Measurements from ENCODE around the gene ZNF138.

Gene ZNF138

DNA sequence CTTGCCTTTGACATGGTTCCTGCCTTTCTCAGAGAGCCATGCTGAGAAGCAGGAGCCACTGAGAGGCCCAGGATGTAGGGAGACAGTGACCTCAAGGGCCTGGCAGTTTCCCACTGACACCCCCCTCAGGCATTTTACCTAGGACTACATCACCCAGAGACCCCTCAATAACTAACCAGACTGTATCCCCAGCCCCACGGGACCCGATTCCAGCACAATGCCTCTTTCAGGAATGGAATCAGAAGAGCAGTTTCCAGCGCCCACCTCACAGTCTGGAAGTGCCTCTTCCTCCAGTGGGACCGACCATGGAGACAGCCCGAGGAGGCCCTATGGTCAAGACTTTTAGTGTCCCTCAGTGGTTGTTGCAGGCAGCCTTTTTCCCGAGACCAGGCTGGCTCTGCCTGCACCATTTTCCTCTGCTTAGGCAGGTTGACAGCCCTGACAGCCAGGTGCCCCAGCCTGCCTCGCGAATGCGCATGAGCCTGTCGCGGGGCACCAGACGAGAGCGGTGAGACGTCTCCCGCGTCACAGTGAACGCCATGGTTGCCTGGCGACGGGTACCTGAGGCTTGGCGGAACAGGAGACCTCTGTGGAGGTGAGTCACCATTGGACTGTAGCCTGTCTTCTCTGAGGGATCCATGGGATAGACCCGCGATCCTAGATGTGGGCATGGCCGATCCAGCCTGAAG lies 80.5 kb downstream of the ZNF138 start:
- DNase-seq (ENCODE audit: low read depth in 2 of 2, low spot score in 1 of 2), result no peak

DNA sequence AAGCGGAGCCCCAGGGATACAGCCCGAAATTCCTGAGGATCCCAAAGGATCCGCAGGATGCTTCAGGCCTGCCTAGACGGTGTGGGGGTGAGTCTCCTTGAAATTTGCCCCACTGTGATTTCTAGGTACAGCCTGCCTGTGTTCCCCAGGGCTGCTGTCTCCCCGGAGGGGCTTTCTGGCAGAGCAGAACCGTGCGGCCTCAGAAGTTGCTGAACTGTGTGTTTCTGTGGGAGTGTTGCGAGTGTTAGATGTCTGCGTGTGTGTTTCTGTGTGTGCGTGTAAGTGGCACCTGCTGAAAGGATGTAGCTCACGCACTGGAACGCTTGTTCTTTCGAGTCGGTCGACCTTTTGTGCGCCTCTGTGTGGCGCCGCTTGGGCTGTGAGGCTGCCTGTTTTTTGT lies 81.0 kb downstream of the ZNF138 start:
- DNase-seq (ENCODE audit: low read depth in 2 of 2, low spot score in 1 of 2), result no peak

DNA sequence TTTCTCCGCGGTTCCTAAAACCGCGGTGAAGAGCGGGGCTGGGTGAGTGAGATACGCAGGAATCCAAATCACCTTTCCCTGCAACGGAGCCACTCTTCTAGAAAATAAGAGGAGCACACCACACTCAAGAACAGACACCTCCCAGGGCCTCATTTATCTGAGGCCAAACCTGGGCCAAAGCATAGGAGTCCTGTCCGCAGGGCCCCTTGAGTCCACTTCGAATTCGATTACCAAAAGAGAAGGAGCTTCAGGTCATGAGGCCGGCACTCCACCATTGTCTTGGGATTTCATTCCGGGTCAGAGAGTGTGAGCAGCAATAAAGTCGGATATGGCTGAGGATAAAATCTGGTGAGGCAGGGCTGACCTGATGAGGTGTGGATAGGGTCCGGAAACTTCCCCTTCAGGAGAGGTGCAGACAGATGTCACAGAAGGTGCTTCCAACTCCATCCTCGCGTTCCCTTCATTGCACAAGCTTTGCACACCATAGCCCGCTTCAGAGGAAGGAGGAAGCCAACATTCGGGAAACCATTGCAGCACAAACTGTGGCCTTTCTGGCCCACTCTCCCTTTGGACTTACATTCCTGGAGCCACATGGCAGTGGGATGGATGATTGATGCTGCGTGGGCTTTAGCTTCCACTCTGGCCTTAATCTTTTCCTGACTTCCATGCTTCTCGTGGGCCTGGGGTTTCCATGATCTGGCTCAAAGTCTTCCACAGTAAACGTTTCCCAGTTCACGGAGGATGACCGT lies 81.6 kb downstream of the ZNF138 start:
- no peak for DNase-seq (ENCODE audit: low read depth in 2 of 2, low spot score in 1 of 2)

DNA sequence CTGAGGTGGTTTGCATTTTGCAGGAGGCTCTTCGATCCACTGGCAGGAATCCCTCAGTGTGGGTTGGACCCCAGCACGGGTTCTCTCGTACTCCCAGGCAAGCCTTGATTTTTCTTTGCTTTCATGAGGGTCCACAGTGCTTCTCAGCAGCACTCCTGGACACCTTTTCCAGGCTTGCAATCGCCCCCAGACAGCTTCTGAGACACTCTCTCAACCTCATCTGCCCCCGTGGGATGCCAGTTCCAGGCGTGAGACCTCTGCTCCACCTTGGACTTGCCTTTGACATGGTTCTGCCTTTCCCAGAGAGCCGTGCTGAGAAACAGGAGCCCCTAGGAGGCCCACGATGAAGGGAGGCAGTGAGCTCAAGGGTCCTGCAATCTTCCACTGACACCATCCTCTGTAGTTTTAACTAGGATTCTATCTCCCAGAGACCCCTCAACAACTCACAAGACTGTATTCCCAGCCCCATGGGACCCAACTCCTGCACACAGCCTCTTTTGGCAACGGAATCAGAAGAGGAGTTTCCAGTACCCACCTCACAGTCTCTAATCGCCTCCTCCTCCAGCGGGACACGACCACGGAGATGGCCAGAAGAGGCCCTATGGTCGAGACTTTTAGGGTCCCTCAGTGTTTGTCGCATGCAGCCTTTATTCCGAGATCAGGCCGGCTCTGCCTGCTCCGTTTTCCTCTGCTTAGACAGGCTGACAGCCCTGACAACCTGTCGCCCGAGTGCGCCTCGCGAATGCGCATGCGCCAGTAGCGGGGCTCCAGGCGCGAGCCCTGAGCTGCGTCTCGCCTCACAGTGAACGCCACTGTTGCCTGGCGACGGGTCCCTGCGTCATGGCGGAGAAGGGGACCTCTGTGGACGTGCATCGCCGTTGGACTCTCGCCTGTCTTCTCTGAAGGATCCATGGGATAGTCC lies 82.8 kb downstream of the ZNF138 start:
- DNase-seq (ENCODE audit: low read depth in 2 of 2, low spot score in 1 of 2), result peak; percentile 28 to 32

DNA sequence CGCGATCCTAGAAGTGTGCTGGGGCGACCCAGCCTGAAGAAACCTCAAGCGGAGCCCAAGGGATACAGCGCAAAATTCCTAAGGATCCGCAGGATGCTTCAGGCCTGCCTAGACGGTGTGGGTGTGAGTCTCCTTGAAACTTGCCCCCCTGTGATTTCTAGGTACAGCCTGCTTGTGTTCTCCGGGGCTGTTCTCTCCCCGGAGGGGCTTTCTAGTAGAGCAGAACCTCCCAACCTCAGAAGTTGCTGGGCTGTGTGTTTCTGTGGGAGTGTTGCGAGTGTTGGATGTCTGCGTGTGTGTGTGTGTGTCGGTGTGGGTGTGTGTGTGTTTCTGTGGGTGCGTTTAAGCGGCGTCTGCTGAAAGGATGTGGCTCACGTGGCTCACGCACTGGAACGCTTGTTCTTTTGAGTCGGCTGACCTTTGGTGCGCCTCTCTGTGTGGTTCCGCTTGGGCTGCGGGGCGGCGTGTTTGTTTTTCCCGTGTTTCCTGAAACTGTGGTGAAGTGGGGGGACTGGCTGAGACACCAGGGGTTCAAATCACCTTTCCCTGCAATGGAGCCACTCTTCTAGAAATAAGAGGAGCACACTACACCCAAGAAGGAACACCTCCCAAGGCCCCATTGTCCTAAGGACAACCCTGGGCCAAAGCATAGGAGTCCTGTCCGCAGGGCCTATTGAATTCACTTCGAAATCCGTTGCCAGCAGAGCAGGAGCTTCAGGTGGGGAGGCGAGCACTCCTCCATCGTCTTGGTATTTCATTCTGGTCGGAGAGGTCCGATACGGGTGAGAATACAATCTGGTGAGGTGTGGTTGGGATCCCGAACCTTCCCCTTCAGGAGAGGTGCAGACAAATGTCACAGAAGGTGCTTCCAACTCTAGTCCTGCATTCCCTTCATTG lies 83.7 kb downstream of the ZNF138 start:
- no peak for DNase-seq (ENCODE audit: low read depth in 2 of 2, low spot score in 1 of 2)

DNA sequence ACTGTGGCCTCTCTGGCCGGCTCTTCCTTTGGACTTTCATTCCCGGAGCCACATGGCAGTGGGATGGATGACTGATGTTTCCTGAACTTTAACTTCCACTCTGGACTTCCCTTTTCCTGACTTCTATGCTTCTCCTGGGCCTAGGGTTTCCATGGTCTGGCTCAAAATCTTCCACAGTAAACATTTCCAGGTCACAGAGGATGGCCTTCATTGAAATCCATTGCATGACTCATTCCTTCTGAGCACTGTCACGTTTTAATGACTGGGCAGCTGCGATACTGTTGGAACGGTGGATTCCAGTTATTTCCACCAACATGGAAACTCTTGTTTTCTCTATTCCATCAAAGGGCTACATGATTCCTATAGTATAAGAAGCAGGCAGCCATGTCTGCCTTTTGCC lies 84.5 kb downstream of the ZNF138 start:
- DNase-seq (ENCODE audit: low read depth in 2 of 2, low spot score in 1 of 2), result no peak

DNA sequence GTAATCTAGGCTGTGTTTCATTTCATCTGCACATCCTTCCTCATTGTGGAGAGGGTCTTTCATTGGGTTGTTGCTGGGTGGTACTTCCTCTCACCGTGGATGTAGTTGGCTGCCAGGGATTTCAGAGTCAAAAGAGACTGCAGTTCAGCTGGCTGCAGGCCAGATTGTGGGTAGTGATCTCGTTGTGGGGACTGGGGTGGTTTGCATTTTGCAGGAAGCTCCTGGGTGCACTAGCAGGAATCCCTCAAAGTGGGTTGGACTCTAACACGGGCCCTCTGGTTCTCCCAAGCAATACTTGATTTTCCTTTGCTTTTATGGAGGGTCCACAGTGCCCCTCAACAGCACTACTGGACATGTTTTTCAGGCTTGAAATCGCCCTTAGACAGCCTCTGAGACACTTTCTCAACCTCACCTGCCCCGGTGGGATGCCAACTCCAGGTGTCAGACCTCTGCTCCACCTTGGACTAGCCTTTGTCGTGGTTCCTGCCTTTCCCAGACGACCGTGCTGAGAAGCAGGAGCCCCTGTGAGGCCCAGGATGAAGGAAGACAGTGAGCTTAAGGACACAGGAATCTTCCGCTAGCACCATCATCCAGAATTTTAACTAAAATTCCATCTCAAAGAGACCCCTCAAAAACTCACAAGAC lies 85.0 kb downstream of the ZNF138 start:
- DNase-seq (ENCODE audit: low read depth in 2 of 2, low spot score in 1 of 2), result no peak

DNA sequence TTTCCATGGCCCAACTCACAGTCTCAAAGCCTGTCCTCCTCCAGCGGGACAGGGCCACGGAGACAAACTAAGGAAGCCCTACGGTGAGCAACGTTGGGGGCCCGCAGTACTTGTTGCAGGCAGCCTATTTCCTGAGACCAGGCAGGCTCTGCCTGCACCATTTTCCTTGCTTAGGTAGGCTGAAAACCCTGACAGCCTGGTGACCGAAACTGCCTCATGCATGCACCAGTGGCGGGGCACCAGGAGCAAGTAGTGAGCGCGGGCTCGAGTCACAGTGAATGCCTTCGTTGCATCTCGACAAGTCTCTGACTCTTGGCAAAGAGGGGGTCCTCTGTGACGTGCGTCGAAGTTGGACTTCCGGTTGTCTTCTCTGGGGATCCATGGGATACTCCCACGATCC lies 85.6 kb downstream of the ZNF138 start:
- DNase-seq (ENCODE audit: low read depth in 2 of 2, low spot score in 1 of 2), result no peak

DNA sequence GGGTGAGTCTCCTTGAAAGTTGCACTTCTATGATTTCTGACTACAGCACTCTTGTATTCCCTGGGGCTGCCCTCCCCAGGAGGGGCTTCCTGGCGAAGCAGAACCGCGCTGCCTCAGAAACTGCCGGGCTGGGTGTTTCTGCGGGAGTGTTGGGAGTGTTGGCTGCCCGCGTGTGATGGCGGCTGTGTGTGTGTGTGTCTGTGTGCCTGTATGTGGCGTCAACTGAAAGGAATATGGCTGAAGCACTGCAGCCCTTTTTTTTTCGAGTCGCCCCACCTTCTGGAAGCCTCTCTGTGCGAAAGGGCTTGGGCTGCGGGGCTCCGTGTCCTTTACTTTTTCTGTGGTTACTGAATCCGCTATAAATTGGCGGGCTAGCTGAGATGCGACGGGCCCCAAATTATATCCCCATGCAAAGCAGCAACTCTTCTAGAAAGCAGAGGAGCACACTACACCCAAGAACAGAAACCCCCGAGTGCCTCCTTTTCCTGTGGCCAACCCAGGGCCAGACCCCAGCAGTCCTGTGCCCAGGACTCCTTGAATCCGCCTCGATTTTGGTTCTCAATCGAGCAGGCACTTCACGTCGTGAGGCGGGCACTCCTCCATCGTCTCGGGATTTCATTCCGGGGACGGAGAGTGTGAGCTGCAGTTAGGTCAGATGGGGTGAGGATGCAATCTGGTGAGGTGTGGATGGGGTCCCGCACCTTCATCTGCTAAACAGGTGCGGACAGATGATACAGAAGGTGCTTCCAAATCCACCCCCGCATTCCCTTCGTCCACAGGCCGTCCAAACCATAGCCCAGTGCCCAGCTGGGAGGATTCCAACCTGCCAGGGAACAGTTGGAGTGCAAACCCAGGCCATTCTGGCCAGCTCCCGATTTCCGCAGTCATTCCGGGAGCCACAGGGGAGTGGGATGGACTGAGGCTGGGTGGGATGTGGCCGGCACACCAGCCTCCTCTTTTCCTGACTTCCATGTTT lies 86.4 kb downstream of the ZNF138 start:
- no peak for DNase-seq (ENCODE audit: low read depth in 2 of 2, low spot score in 1 of 2)

DNA sequence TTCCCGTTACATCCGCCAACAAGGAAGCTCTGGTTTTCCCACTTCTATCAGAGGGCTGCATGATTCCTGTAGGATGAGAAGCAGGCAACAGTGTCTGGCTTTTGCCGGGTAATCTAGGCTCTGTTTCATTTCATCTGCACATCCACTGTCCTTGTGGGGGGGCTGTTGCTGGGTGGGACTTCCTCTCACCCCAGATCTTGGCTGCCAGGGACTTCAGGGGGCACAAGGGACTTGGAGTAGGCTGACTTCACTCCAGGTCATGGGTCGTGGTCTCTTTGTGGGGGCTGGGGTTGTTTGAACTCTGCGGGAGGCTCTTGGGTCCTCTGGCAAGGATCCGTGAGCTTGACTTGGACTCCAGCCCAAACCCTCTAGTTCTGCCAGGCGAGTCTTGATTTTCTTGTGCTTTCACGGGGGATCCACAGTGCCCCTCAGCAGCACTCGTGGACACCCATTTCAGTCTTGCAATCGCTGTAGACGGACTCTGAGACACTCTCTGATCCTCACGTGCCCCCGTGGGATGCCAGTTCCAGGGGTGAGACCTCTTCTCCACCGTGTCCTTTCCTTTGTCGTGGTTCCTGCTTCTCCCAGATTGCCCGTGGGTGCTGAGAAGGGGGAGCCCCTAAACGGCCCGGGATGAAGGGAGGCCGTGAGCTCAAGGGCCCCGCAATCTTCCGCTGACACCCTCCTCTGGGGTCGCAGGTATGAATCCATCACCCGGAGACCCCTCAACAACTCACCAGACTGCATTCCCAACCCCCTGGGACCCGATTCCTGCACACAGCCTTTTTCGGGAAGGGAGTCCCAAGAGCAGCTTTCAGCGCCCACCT lies 87.4 kb downstream of the ZNF138 start:
- DNase-seq (ENCODE audit: low read depth in 2 of 2, low spot score in 1 of 2), result no peak

DNA sequence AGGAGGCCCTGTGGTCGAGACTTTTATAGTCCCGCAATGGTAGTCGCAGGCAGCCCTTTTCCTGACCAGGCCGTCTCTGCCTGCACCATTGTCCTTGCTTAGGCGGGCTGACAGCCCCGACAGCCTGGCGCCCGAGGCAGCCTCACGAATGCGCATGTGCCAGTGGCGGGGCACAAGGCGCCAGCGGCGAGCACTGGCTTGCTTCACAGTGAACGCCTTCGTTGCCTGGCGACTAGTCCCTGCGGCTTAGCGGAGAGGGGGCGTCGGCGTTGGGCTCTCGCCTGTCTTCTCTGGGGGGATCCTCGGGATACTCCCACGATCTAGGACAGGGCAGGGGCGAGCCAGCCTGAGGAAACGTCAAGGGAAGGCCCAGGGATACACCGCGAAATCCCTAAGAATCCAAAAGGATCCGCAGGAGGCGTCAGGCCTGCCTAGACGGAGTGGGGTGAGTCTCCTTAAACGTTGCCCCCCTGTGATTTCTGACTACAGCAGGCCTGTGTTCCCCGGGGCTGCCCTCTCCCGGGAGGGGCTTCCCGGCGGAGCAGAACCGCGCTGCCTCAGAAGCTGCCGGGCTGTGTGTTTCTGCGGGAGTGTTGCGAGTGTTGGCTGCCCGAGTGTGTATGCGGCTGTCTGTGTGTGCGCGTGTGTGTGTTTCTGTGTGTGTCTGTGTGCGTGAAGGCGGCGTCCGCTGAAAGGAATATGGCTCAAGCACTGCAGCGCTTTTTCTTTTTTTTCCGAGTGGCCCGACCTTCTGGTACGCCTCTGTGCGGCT lies 88.3 kb downstream of the ZNF138 start:
- no peak for DNase-seq (ENCODE audit: low read depth in 2 of 2, low spot score in 1 of 2)

Data from stimulated activated CD8-positive, alpha-beta memory T cell treated with anti-CD3 and anti-CD28 coated beads, Interleukin-4, amount 100 ng/mL, for 4 hours (primary cell).